ENCODE measurements around the gene SUN5. TPM values are rescaled to one million over a fixed set of nuclear protein-coding genes. Genes with fewer than 3 reads are reported as not detected.
"Not testable (repeated sequence)": the region's sequence is repeated elsewhere in the genome, so short reads cannot be mapped to it uniquely, and the experiment has no call there.

SUN5 gene
- total RNA-seq, 1 experiment from 2014 or later: not detected

- no peak for DNase-seq (ENCODE audit: low read depth)
- in situ Hi-C loops (cut with HindIII; ENCODE audit: low pct_unique_long_range_greater_than_20kb, low sequenced_read_pairs): no loop called here
These were observed 44.6 kb downstream of the SUN5 start for GRCh38 chr20:32959351-32960221.

GRCh38 chr20:32958574-32958973 lies 45.7 kb downstream of the SUN5 start:
- in situ Hi-C loops (cut with HindIII; ENCODE audit: low pct_unique_long_range_greater_than_20kb, low sequenced_read_pairs): no loop called here

GRCh38 chr20:32957459-32957858 lies 46.8 kb downstream of the SUN5 start:
- DNase-seq (ENCODE audit: low read depth): peak; percentile 39
- in situ Hi-C loops (cut with HindIII; ENCODE audit: low pct_unique_long_range_greater_than_20kb, low sequenced_read_pairs): no loop called here

More at GRCh38 chr20:32958574-32958973, 45.7 kb downstream of the SUN5 start:
- no peak for DNase-seq (ENCODE audit: low read depth)

- DNase-seq (ENCODE audit: low read depth); in situ Hi-C loops (cut with HindIII; ENCODE audit: low pct_unique_long_range_greater_than_20kb, low sequenced_read_pairs): not testable (repeated sequence)
These were observed 53.7 kb downstream of the SUN5 start for GRCh38 chr20:32950539-32950938.

GRCh38 chr20:32946629-32947028 lies 57.6 kb downstream of the SUN5 start:
- DNase-seq (ENCODE audit: low read depth): no peak
- in situ Hi-C loops (cut with HindIII; ENCODE audit: low pct_unique_long_range_greater_than_20kb, low sequenced_read_pairs): no loop called here

GRCh38 chr20:32945710-32946221 lies 58.5 kb downstream of the SUN5 start:
- in situ Hi-C loops (cut with HindIII; ENCODE audit: low pct_unique_long_range_greater_than_20kb, low sequenced_read_pairs): no loop called here
- no peak for DNase-seq (ENCODE audit: low read depth)

- in situ Hi-C loops (cut with HindIII; ENCODE audit: low pct_unique_long_range_greater_than_20kb, low sequenced_read_pairs): no loop called here
- no peak for DNase-seq (ENCODE audit: low read depth)
These were observed 60.7 kb downstream of the SUN5 start for GRCh38 chr20:32943490-32944052.

- in situ Hi-C loops (cut with HindIII; ENCODE audit: low pct_unique_long_range_greater_than_20kb, low sequenced_read_pairs): no loop called here
- DNase-seq (ENCODE audit: low read depth): no peak
These were observed 62.9 kb downstream of the SUN5 start for GRCh38 chr20:32941155-32941885.

- in situ Hi-C loops (cut with HindIII; ENCODE audit: low pct_unique_long_range_greater_than_20kb, low sequenced_read_pairs): no loop called here
- DNase-seq (ENCODE audit: low read depth): no peak
These were observed 69.7 kb downstream of the SUN5 start for GRCh38 chr20:32934580-32934979.

Other genes starting within 250 kb of the SUN5 start
- 52.7 and 54.1 TPM in 2 replicates for gene DNMT3B, start 242.0 kb downstream of the SUN5 start, total RNA-seq (2014; rRNA removed; shearing (Covaris generic); ENCODE audit: low replicate concordance)
- gene MAPRE1, start 184.5 kb downstream of the SUN5 start, total RNA-seq (2014; rRNA removed; shearing (Covaris generic); ENCODE audit: low replicate concordance): 126 and 131 TPM in 2 replicates
- gene EFCAB8, start 145.5 kb downstream of the SUN5 start, total RNA-seq (2014; rRNA removed; shearing (Covaris generic); ENCODE audit: low replicate concordance): not detected in 2 replicates
- not detected in 2 replicates for gene BPIFB2, start 3.3 kb upstream of the SUN5 start, total RNA-seq (2014; rRNA removed; shearing (Covaris generic); ENCODE audit: low replicate concordance)
- gene BPIFB6, start 27.2 kb upstream of the SUN5 start, total RNA-seq (2014; rRNA removed; shearing (Covaris generic); ENCODE audit: low replicate concordance): not detected in 2 replicates
- gene BPIFB3, start 49.5 kb upstream of the SUN5 start, total RNA-seq (2014; rRNA removed; shearing (Covaris generic); ENCODE audit: low replicate concordance): not detected in 2 replicates
- gene BPIFB4, start 75.2 kb upstream of the SUN5 start, total RNA-seq (2014; rRNA removed; shearing (Covaris generic); ENCODE audit: low replicate concordance): not detected in 2 replicates
- gene BPIFA2, start 163.7 kb upstream of the SUN5 start, total RNA-seq (2014; rRNA removed; shearing (Covaris generic); ENCODE audit: low replicate concordance): not detected in 2 replicates
- gene BPIFA3, start 212.9 kb upstream of the SUN5 start, total RNA-seq (2014; rRNA removed; shearing (Covaris generic); ENCODE audit: low replicate concordance): not detected in 2 replicates
- gene BPIFA1, start 231.6 kb upstream of the SUN5 start, total RNA-seq (2014; rRNA removed; shearing (Covaris generic); ENCODE audit: low replicate concordance): not detected in 2 replicates